ENCODE data around the gene USP13.
"Not testable (repeated sequence)": the region's sequence is repeated elsewhere in the genome, so short reads cannot be mapped to it uniquely, and the experiment has no call there.

Gene USP13

GRCh38 chr3:179652447-179653095 lies at the start of gene USP13:
Gene USP13 (plus strand): TSS chr3:179653040. CDS start chr3:179653226, 186 bp downstream.
- peak; percentile 91 for DNase-seq (ENCODE audit: low read depth, low spot score)

- DNase-seq (ENCODE audit: low read depth, low spot score), result no peak
These were observed 49.5 kb upstream of the USP13 start for GRCh38 chr3:179603321-179603720.

GRCh38 chr3:179603831-179604230 lies 49.0 kb upstream of the USP13 start:
- DNase-seq (ENCODE audit: low read depth, low spot score), result no peak

GRCh38 chr3:179604321-179605078 lies 48.3 kb upstream of the USP13 start, which contains the start of the genes MRPL47 and NDUFB5:
Gene MRPL47 (minus strand): TSS chr3:179604638. CDS start chr3:179604624, 14 bp downstream.
Gene NDUFB5 (plus strand): TSS chr3:179604794. CDS start chr3:179604816, 22 bp downstream.
- peak; percentile 98 for DNase-seq (ENCODE audit: low read depth, low spot score)

GRCh38 chr3:179606534-179607085 lies 46.2 kb upstream of the USP13 start:
- no peak for DNase-seq (ENCODE audit: low read depth, low spot score)

GRCh38 chr3:179608931-179609720 lies 43.7 kb upstream of the USP13 start:
- no peak for DNase-seq (ENCODE audit: low read depth, low spot score)

GRCh38 chr3:179610066-179610465 lies 42.8 kb upstream of the USP13 start:
- no peak for DNase-seq (ENCODE audit: low read depth, low spot score)

- DNase-seq (ENCODE audit: low read depth, low spot score), result peak; percentile 45
These were observed 39.0 kb upstream of the USP13 start for GRCh38 chr3:179613807-179614206.

- DNase-seq (ENCODE audit: low read depth, low spot score), result no peak
These were observed 37.2 kb upstream of the USP13 start for GRCh38 chr3:179615458-179616173.

GRCh38 chr3:179622023-179622422 lies 30.8 kb upstream of the USP13 start:
- no peak for DNase-seq (ENCODE audit: low read depth, low spot score)

GRCh38 chr3:179624451-179624850 lies 28.4 kb upstream of the USP13 start:
- peak; percentile 2 for DNase-seq (ENCODE audit: low read depth, low spot score)

GRCh38 chr3:179630753-179631451 lies 21.9 kb upstream of the USP13 start:
- DNase-seq (ENCODE audit: low read depth, low spot score), result no peak

GRCh38 chr3:179640469-179640868 lies 12.4 kb upstream of the USP13 start:
- DNase-seq (ENCODE audit: low read depth, low spot score), result no peak

GRCh38 chr3:179642871-179643270 lies 10.0 kb upstream of the USP13 start:
- DNase-seq (ENCODE audit: low read depth, low spot score), result no peak

- DNase-seq (ENCODE audit: low read depth, low spot score), result not testable (repeated sequence)
These were observed 9.0 kb upstream of the USP13 start for GRCh38 chr3:179643837-179644236.

- no peak for DNase-seq (ENCODE audit: low read depth, low spot score)
These were observed 6.7 kb upstream of the USP13 start for GRCh38 chr3:179646177-179646576.

- no peak for DNase-seq (ENCODE audit: low read depth, low spot score)
These were observed 973 bp upstream of the USP13 start for GRCh38 chr3:179651687-179652446.

GRCh38 chr3:179653096-179653797 lies 407 bp downstream of the USP13 start:
- peak; percentile 90 for DNase-seq (ENCODE audit: low read depth, low spot score)

GRCh38 chr3:179655236-179655635 lies 2.4 kb downstream of the USP13 start:
- no peak for DNase-seq (ENCODE audit: low read depth, low spot score)

Data from astrocyte of the hippocampus (primary cell).